GM18498 (cell line): ENCODE results near the gene NEDD9.

Experiments
- ATAC-seq: cut with Tn5 transposase; IDR thresholded peaks from one replicate; pipeline ENCODE4 v1.9.1; 2021; ENCODE audit warnings: mild to moderate bottlenecking, moderate library complexity; ENCODE audit not compliant: unreplicated experiment

Gene NEDD9

DNA sequence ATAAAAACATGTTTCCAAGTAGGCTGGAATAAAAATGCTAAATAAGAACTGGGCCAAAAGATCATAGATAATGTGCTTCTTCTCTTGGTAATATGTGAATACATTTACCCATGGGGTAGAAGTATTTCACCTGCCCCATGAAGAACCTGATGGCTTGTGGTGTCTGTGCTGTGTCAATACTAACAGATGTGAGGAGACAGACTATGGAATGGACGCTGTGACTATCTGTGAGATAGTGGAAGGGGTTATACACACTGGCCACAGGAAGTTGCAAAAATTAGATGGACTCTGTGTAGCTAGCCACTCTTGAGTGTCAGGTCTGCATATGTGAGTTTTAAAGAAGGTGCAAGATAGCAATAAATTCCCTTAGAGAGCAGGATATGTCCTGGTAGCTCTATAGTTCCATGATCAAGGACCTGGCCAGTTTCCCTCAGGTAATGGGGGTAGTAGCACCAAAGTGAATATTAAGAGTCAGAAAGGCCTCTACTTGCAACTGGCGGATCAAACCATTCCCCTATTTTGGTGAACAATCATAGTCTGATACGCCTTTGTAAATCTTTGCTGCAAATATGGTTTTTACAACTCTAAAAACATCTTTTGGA, 48.6 kb downstream of the NEDD9 start:
- ATAC-seq, result no peak

DNA sequence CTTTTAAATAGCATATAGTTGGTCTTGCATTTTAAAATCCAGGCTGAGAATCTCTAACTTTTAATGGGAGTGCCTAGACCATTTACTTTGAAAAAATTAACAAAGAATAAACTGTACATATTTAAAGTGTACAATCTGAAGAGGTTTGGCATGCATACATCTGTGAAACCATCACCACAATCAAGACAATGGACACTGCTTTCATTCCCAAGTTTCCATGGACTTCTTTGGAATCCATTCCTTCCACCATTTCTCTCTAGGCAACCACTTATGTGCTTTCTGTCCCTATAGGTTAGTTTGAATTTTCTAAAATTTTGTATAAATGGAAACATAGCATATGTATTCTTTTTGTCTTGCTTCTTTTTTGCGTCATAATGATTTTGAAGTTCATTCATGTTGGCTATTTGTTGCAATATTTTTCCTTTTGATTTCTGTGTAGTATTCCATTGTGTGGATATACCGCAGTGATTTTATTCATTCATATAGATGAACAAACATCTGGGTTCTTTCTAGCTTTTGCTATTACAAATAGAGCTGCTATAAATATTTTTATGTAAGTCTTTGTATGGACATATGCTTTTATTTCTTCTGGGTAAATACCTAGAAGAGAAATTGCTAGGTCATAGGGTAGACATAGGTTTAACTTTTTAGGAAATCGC, 50.9 kb downstream of the NEDD9 start:
- no peak for ATAC-seq

GRCh38 chr6:11179419-11180202, 52.9 kb downstream of the NEDD9 start:
- no peak for ATAC-seq

DNA sequence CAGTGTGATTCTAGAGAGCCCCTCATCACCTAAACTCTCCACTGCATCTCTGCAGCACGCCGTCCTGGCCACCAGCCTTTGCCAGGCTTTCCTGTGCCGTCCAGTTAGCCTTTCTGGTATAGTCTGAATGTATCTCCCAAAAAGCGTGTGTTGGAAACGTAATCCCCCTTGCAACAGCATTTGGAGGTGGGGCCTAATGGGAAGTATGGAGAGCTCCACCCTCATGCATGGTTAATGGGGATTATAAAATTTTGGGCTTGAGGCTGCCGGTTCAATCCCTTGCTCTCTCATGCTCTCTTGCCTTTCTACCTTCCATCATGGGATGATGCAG, 53.4 kb downstream of the NEDD9 start:
- no peak for ATAC-seq

- ATAC-seq, result no peak
Observed at GRCh38 chr6:11177271-11177670, 55.2 kb downstream of the NEDD9 start.

DNA sequence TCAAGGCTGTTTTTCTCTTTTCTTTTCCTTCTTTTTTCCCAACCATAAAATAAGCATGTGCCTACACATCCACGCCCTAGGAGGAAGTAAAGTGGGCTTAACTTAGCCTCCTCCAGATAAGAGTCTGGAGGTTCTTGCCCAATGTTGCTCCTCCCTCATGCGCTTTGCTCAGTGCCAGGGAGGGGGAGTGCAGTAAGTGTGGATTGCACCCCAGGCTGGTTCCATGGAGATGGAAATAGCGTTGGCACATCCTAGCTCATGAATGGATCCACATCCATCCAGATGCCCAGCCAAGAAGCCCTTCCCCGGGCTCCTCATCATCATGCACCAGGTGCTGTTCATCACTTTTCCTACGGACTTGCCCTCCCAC, 58.2 kb downstream of the NEDD9 start:
- ATAC-seq, result no peak

- ATAC-seq, result peak; percentile 47
Observed at GRCh38 chr6:11172501-11173327, 59.8 kb downstream of the NEDD9 start.

- ATAC-seq, result no peak
Observed at GRCh38 chr6:11171952-11172351, 60.5 kb downstream of the NEDD9 start.

GRCh38 chr6:11168091-11168635, 64.3 kb downstream of the NEDD9 start:
- no peak for ATAC-seq

- ATAC-seq, result no peak
Observed at GRCh38 chr6:11166948-11167347, 65.5 kb downstream of the NEDD9 start.

DNA sequence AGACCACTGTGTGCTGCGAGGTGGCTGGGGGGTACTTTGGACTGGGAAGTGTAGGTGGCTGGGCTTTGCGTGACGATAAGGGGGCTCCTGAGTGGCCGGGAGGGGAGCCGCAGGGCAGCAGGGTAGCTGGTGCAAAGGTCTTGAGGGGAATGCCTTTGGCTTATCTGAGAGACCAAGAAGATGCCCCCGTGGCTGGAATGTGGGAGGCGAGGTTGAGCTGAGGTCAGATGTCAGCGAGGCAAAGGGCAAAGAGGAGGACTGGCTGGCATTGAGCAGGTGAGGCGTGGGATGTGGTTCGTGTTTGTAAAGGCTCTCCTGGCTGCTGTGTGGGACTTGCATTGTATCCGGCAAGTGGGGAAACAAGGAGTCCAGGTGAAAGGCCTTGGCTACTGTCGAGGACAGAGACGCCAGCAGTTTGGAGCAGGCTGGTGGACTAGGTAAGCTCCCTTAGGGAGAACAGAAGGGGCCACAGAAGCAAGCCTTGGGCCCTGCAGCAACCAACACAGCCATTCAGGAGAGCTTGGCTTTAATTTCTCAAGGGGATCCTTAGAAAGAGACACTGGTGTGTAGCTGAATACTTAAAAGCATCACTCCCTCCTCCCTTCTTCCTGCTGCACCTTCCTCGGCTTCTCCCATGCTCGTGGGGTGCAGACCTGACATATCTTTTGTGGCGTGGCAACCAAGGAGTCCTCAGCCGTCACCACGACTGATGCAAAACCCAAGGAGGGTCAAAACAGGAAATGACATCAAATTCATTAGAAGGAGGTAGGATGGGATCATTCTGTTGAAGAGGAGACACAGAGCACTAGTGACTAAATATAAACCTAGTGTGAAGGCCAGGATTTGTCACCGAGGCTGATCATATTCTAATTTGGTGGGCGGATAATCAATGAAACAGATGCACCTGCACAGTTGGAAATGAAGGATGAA, 67.5 kb downstream of the NEDD9 start:
- no peak for ATAC-seq

DNA sequence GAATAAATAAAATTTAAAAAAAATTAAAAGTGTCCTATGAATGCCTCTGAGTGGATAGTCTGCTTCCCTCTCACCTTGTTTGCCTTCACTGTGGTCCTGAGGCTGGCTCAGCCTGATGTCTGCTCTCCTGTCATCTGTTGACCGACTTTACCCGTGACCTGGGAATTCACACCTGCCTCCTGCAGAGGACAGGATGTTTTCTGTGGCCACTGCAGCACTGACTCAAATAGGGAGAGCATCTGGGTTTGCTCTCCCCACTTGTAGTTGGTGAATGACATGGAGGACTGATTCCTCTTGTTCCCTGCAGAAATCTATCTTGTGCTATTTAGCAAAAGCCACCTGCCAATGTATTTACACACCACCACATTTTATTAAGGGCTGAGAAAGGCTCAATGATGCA, 68.5 kb downstream of the NEDD9 start:
- no peak for ATAC-seq

- ATAC-seq, result no peak
Observed at GRCh38 chr6:11162262-11162661, 70.2 kb downstream of the NEDD9 start.

DNA sequence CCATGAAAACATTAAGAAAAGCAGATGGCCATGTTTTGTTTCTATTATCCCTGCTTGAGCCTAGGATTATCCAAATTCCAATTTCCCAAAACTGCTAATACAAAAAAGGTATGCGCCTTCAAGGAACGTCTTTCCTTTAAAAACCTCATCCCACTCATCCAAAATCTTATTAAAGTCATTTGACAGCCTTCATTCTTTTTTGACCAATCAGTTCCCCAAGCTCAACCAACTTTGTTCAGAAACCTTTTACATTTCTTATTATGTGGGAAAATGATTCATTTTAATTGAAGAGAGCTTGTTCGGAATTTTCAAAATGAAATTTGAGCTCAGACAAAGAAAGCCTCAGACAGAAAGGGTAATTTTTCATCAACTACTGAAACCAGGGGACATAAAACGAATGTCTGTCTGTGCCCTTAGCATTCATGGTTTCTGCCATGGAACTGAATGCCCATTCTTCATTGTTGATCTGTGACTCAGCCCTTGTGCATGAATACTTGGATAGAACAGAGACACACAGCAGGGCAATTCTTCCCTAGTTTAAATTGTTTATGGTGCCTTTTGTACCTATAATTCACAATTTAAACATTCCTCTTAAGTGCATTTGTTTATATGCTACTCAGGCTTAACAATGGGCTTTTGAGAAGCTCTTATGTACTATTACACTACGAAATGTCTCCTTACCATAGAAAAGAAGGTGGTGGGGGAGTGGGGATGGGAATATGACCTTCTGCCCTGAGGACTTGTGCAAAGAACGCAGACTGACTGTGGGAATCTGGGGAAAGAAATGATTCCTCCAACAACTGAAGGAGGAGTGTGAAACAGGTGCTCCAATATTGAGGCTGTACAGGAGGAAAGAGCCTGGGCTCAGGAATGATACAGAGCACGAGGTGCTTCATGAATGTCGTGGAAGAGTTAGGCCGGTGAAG, 71.2 kb downstream of the NEDD9 start:
- ATAC-seq, result no peak

DNA sequence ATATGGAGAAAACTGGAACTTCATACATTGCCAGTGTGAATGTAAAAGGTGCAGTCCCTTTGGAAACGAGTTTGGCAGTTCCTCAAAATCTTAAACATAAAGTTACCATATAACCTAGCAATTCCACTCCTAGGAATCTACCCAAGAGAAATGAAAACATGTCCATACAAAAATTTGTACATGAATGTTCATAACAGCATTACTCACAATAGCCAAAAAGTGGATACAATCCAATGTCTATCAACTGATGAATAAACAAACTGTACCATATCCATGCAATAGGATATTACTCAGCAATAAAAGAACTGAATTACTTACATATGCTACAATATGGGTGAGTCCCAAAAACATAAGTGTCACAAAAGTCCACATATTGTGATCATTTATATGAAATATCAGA, 72.3 kb downstream of the NEDD9 start:
- no peak for ATAC-seq

DNA sequence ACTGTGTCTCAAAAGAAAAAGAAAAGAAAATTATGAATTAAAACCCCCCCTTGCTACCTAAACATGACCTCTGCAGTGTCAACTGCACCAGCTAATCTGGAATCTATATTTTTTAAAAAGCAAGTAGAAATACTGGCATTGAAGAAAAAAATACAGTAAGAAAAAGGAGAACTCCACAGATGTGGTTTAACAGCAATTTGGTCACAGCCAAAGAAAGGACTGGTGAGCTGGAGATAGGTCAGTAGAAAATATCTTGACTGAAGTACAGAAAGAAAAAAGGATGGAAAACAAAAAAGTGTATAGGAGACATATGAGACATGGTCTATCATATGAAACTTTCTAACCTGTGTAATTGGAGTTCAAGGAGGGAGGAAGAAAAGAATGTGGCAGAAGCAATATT, 76.9 kb downstream of the NEDD9 start:
- no peak for ATAC-seq

DNA sequence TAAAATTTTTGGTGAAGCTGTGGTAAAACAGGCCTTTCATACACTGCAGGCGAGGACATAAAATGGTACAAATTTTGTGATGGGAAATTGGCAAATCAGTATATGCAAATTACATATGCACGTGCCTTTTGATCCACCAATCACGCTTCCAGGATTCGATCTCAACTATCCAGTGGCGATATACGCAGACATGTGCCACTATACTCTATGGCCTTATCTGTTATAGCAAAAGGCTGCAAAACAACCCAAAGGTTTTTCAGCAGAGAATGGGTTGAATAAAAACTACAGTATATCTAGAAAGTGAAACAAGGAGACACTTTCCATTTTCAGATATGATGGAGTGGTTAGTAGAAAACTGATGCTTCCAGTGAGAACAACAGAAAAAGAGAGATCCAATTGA, 79.0 kb downstream of the NEDD9 start:
- no peak for ATAC-seq

- no peak for ATAC-seq
Observed at GRCh38 chr6:11152581-11152980, 79.9 kb downstream of the NEDD9 start.

DNA sequence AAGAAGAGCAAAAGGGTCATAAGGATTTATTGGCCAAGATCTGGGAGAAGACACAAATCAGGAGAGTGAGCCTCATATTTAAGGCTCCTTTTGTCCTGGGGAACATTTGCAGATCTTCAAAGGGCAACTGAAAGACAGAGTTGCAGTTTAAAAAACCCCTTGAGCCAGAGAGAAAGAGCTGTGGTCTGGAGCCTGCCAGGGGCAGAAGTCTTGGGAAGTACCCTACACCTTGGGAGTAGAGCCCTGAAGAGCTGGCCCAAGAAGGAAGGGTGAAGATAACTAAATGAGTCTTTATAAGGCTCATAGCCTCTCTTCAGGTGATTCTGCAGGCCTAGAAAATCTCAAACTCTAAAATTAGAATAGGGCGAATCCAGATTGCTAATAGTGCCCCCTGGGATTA, 81.0 kb downstream of the NEDD9 start:
- ATAC-seq, result no peak
